HG03039 (cell line): ENCODE measurements around the gene PGAP3.

Source experiments
- ATAC-seq: cut with Tn5 transposase; IDR thresholded peaks from one replicate; pipeline ENCODE4 v1.9.1; 2021; ENCODE audit warnings: mild to moderate bottlenecking, moderate library complexity; ENCODE audit not compliant: unreplicated experiment

PGAP3 gene

DNA sequence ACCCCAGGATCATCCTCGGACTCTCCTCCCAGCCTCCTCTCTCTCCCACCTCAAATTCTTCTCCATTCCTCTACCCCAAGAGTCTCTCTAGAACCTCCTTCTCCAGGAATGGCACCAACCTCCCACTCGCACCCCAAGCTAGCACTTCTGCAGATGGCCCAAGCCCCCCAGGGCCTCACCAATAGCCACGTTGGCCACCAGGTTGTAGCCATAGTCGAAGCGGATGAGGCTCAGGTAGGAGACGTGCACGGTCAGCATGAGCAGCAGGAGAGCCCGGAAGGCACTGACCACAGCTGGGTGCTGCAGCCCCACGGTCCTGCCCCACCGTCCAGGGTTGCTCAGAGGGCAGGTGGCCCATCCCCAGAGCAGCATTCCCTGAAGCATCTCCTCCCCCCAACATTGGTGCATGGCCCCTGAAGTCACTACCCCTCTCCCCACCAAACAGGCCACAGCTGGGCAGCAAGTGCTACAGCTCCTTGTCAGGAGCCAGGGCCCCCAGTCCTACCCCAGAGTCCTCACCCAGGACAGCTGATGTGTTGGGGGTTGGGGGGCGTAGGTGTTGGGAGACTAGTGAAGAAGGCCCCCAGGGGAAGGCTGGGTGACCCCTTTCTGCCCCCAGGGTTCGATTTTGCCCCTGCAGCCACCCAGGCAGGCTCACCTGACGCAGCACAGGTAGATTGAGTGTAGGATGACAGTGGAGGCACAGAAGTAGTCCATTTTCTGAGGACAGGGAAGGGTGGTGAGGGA is 14.3 kb downstream of the PGAP3 start:
- no peak for ATAC-seq

DNA sequence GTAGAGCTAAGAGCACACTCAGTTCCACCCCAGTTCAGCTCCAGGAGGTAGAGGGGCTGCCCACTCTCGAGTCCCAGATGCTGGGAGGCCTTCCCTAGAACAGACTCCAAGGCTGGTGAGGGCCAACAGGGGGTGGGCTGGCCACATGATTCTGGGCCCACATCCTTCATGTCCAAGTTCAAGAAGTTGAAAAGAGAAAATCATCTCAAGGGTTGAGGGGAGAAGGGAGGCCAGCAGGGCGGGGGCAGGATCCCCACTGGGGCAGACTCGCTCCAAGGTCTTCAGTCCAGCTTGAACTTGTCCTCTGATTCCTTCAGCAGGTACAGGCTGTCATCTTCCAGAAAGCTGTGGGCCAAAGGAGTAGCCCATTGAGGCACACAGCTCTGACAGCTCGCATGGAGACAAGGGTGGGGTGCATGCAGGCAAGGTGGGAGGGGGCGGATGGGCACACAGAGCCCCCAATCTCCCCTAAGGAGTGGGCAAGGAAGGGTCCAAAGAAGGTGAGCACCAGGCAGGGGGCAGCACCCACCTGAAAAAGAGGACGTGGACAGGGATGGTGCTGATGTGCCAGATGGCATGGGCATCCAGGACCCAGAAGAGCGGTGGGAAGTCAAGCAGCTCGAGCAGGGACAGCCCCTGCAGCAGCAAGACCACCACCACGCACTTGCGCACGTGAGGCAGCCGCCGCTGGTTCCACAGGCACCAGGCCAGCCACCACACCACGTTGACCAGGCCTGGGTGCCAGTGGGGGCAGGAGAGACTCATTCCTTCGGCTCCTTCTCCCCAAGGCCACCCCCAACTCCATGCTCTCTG is 15.1 kb downstream of the PGAP3 start:
- ATAC-seq: no peak

DNA sequence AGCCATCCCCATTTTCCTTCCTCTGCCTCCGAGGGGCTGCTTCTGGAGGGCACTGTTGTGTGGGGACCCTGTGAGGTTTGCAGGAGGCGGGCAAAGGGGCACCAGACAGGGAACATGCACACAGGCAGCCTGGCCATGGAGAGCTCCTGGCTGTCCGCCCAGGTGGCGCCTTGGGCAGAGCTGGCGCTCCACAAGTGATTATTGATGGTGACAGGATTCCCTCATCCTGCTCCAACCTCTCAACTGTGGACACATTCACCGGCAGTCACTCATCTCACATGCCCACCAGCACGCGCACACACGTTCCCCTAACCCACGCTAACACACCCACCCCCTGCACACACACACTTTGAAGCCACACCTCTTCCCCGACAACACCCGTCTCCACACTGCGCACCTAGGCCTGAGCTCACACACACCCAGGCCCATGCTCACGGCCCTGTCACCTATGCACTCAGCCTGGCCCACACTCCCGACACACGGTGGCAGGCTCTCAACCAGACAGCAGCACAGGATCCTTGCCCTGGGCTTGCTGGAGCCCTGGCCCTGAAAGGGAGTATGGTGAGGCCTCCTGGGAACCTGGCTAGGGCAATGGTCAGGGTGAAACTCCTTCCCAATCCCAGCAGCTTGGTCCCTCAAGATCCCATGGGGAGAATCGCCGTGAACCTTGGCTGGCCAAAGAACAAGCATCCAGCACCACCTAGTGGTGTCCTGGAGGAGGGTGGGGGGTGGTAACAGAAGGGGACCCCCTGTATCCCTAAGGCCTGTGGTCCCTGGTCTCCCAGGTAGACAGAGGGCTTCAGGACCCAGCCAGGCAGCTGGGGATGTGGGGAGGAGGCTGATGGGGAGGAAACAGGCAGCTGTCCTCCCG is 16.0 kb downstream of the PGAP3 start:
- no peak for ATAC-seq

GRCh38 chr17:39670746-39671145 is 17.1 kb downstream of the PGAP3 start:
- no peak for ATAC-seq

DNA sequence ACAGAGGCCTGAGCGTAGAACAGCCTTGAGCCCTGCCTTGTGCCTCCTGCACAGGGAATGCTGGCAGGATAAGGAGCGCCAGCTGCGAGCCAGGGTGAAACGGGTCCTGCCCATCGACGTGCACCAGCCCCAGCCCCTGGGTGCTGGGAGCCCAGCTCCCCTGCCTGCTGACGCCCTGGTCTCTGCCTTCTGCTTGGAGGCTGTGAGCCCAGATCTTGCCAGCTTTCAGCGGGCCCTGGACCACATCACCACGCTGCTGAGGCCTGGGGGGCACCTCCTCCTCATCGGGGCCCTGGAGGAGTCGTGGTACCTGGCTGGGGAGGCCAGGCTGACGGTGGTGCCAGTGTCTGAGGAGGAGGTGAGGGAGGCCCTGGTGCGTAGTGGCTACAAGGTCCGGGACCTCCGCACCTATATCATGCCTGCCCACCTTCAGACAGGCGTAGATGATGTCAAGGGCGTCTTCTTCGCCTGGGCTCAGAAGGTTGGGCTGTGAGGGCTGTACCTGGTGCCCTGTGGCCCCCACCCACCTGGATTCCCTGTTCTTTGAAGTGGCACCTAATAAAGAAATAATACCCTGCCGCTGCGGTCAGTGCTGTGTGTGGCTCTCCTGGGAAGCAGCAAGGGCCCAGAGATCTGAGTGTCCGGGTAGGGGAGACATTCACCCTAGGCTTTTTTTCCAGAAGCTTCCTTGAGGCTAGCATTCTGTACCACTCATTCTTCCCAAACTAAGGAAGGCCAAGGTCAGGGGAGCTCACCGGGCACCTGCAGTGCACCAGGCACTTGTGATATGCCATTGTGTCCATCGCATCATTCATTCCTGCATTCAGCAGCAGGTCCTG is 17.7 kb downstream of the PGAP3 start:
- no peak for ATAC-seq

- no peak for ATAC-seq
Observed at GRCh38 chr17:39667945-39668924, 19.6 kb downstream of the PGAP3 start, which contains the start of gene PNMT. Gene PNMT (plus strand): TSS chr17:39668453. CDS start chr17:39668476, 23 bp downstream.

GRCh38 chr17:39667262-39667944 is 20.5 kb downstream of the PGAP3 start:
- no peak for ATAC-seq

- no peak for ATAC-seq
Observed at GRCh38 chr17:39666601-39667261, 21.1 kb downstream of the PGAP3 start.

- ATAC-seq: no peak
Observed at GRCh38 chr17:39666231-39666600, 21.6 kb downstream of the PGAP3 start.

DNA sequence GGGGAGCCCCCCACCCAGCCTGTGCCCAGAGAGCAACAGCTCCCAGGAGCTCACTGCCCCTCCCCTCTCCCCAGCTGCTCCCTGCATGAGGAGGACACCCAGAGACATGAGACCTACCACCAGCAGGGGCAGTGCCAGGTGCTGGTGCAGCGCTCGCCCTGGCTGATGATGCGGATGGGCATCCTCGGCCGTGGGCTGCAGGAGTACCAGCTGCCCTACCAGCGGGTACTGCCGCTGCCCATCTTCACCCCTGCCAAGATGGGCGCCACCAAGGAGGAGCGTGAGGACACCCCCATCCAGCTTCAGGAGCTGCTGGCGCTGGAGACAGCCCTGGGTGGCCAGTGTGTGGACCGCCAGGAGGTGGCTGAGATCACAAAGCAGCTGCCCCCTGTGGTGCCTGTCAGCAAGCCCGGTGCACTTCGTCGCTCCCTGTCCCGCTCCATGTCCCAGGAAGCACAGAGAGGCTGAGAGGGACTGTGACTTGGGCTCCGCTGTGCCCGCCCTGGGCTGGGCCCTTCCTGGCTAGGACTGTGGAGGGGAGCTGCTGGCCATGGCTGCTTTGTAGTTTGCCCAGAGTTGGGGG is 22.1 kb downstream of the PGAP3 start:
- no peak for ATAC-seq

GRCh38 chr17:39664581-39665561 is 23.0 kb downstream of the PGAP3 start, which contains the start of gene TCAP:
Gene TCAP (plus strand): TSS chr17:39665349. CDS start chr17:39665360, 11 bp downstream.
- ATAC-seq: no peak

DNA sequence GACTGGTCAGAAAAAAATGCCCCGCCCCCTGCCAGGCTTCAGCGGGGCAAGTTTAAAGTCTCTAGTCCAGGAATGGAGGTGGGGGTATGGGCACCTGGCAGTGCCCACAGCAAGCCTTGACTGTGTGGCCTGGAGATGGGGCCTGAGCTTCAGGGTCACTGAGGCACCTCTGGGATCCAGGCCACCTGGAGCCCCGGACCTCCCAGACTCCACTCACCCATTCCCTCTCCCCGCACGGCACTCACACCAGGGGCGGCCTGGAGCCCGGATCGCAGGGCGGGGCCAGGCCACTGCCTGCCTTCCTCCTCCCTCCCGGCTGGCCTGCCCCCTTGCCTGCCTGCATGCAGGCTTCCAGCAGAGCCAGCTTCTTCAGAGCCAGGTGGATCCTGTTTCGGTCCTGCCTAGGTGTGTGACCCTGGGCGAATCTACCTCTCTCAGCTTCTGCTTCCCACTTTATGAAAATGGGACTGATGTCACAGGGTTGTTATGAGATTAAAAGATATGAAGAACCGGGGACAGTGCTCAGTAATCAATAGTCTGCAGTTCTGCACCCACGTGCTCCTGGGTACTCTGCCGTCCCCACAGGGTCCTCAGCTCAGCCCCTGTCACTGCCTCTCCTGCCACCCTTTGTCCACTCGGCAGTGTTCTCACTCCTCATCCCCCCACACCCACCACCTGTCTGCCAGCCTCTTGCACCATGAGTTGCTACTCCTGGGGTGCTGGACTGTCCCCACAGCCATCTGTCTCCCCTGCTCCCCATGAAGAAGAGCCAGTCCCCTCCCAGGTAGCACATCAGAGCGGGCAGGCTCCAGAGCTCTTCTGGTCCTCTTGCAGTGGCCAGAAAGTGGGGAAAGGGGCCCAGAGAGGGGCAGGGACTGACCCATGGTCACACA is 23.9 kb downstream of the PGAP3 start:
- ATAC-seq: no peak

- no peak for ATAC-seq
Observed at GRCh38 chr17:39663340-39663687, 24.5 kb downstream of the PGAP3 start.

- no peak for ATAC-seq
Observed at GRCh38 chr17:39662551-39663339, 25.1 kb downstream of the PGAP3 start.
